HepG2 (cell line): ENCODE results near the gene NWD2. TPM values are rescaled to one million over a fixed set of nuclear protein-coding genes. Genes with fewer than 3 reads are reported as not detected.
A peak's percentile ranks its signal among the peaks of the same experiment; 100 is the strongest.

Experiments used
- ATAC-seq: fragments of 200-7000 bp; cut with Tn5 transposase; 3 replicates; pipeline ENCODE4 v1.9.1; 2020; ENCODE audit warnings: mild to moderate bottlenecking, moderate library complexity
- BruUV-seq: library from RNA; stranded (reverse); fragments of 400-500 nt; replicated peaks from 2 replicates; lab custom pipeline; 2021; lab: Mats Ljungman, UMichigan
- CTCF ChIA-PET: fragments of 300-600 bp; formaldehyde crosslinking; extraction: SDS; loops from one replicate; lab custom pipeline; 2021; ENCODE audit warnings: low total read pairs, inconsistent platforms, low intra/inter-chr PET ratio; lab: Yijun Ruan, JAX
- POLR2A ChIA-PET: fragments of 350-600 bp; sonication (Branson Sonifier 250); formaldehyde crosslinking; loops from one replicate; lab custom pipeline; 2020; ENCODE audit warnings: antibody characterized with exemption, inconsistent platforms; lab: Yijun Ruan, JAX
- DNase-seq: peaks from one replicate; pipeline ENCODE4 v3.0.0-alpha.2; 2015; ENCODE audit warnings: low spot score
- FAIRE-seq: peaks from 3 replicates; lab custom pipeline; 2011; peaks lifted over from hg19 to GRCh38; lab: Jason Lieb, UNC
- H2AFZ ChIP-seq: one replicate; pipeline ENCODE4 v1.6.1; 2011; ENCODE audit warnings: low read length, inconsistent platforms
- H3K27ac ChIP-seq: fragments of 300-600 bp; 3 replicates; pipeline ENCODE4 v1.8.0; 2011; ENCODE audit warnings: mixed run types, mild to moderate bottlenecking, mixed read lengths, low read length, inconsistent platforms; ENCODE audit not compliant: insufficient read depth; ENCODE audit errors: extremely low read length
- H3K27me3 ChIP-seq, 2 experiments: fragments of 200-600 bp in 1 of 2; 2 replicates in 1 of 2; 3 replicates in 1 of 2; pipeline versions ENCODE4 v1.6.0 to v1.8.0; 2011; ENCODE audit warnings: low read length in 2 of 2, mild to moderate bottlenecking in 2 of 2, moderate library complexity in 2 of 2, inconsistent platforms in 1 of 2; ENCODE audit not compliant: insufficient read depth in 2 of 2, control insufficient read depth in 1 of 2
- H3K36me3 ChIP-seq, 2 experiments: fragments of 200-600 bp in 1 of 2; replicated peaks in 1 of 2; 2 replicates in 1 of 2; 3 replicates in 1 of 2; pipeline versions ENCODE4 v1.5.1 to v1.8.0; 2011; ENCODE audit warnings: low read length in 2 of 2, inconsistent platforms in 1 of 2; ENCODE audit not compliant: insufficient read depth in 2 of 2, control insufficient read depth in 1 of 2
- H3K4me1 ChIP-seq: 2 replicates; pipeline ENCODE4 v1.5.1; 2012; ENCODE audit warnings: low read length, inconsistent platforms; ENCODE audit not compliant: insufficient read depth
- H3K4me2 ChIP-seq: 2 replicates; pipeline ENCODE4 v1.6.0; 2011; ENCODE audit warnings: low read depth, low read length, inconsistent platforms
- H3K4me3 ChIP-seq, 3 experiments: fragments of 200-600 bp in 1 of 3; sonication (generic), shearing (Covaris generic) in 1 of 3; replicated peaks in 1 of 3; 2 replicates each; pipeline ENCODE4 v1.5.1; 2011 to 2016; ENCODE audit warnings: low read length in 3 of 3, inconsistent platforms in 2 of 3, low read depth in 2 of 3, mild to moderate bottlenecking in 2 of 3, control low read depth in 1 of 3, mixed read lengths in 1 of 3; ENCODE audit not compliant: insufficient read depth in 1 of 3
- H3K79me2 ChIP-seq: one replicate; pipeline ENCODE4 v1.6.1; 2011; ENCODE audit warnings: low read length, inconsistent platforms; ENCODE audit not compliant: insufficient read depth
- H3K9ac ChIP-seq: 2 replicates; pipeline ENCODE4 v1.6.0; 2011; ENCODE audit warnings: mild to moderate bottlenecking, low read depth, low read length, inconsistent platforms; ENCODE audit not compliant: insufficient read depth
- H3K9me3 ChIP-seq: 2 replicates; pipeline ENCODE4 v1.5.1; 2012; ENCODE audit warnings: mild to moderate bottlenecking, low read length
- H4K20me1 ChIP-seq: 2 replicates; pipeline ENCODE4 v1.6.0; 2011; ENCODE audit warnings: inconsistent platforms, mild to moderate bottlenecking, low read length, moderate library complexity; ENCODE audit not compliant: insufficient read depth
- CREB1 ChIP-seq, 2 experiments: fragments of 450-650 bp in 1 of 2; IDR thresholded peaks; 2 replicates each; pipeline ENCODE4 v1.6.1; 2016 to 2017; ENCODE audit warnings: control low read depth in 1 of 2, mild to moderate bottlenecking in 1 of 2, missing compliant biosample characterization in 1 of 2, missing genetic modification characterization in 1 of 2
- NRL ChIP-seq: sonication (generic); formaldehyde crosslinking; IDR thresholded peaks from 2 replicates; pipeline ENCODE4 v1.5.0; 2020; ENCODE audit warnings: missing genetic modification reagents, mild to moderate bottlenecking, moderate library complexity, borderline replicate concordance
- PRPF4 ChIP-seq: fragments of 200-400 bp; formaldehyde crosslinking; IDR thresholded peaks from 2 replicates; pipeline ENCODE4 v1.6.1; 2016; ENCODE audit warnings: low read length, low read depth; ENCODE audit not compliant: poor library complexity, severe bottlenecking
- RXRA ChIP-seq: sonication (generic); formaldehyde crosslinking; IDR thresholded peaks from 2 replicates; pipeline ENCODE4 v1.5.1; 2020; ENCODE audit warnings: missing genetic modification reagents
- SRY ChIP-seq: sonication (generic); formaldehyde crosslinking; IDR thresholded peaks from 2 replicates; pipeline ENCODE4 v1.8.0; 2022; ENCODE audit warnings: mild to moderate bottlenecking, missing genetic modification reagents
- ZNF552 ChIP-seq: sonication (generic); formaldehyde crosslinking; IDR thresholded peaks from 2 replicates; pipeline ENCODE4 v1.9.0; 2022; ENCODE audit warnings: missing genetic modification reagents, mild to moderate bottlenecking, borderline replicate concordance
- ZNF790 ChIP-seq: sonication (generic); formaldehyde crosslinking; IDR thresholded peaks from 2 replicates; pipeline ENCODE4 v1.8.0; 2022; ENCODE audit warnings: missing genetic modification reagents, mild to moderate bottlenecking, borderline replicate concordance
- WGBS: methylation state at CpG from one replicate; pipeline ENCODE4 v1.1.6; 2017; ENCODE audit warnings: low lambda C conversion rate; 5-methylcytosine and 5-hydroxymethylcytosine counted together
- in situ Hi-C: cut with HindIII; loops from 2 replicates; pipeline ENCODE4 v1.10.0; 2017; ENCODE audit warnings: low pct_unique_long_range_greater_than_20kb; ENCODE audit not compliant: extremely low pct_ligation_motif_present
- intact Hi-C: fragments of 100-400 bp; cut with micrococcal nuclease; formaldehyde crosslinking; loops from one replicate; pipeline ENCODE4 v1.10.0; 2022; ENCODE audit not compliant: unreplicated experiment
- polyA plus RNA-seq, 8 experiments: library from polyadenylated mRNA; depleted of rRNA in 3 of 8; stranded (reverse) in 7 of 8; unstranded in 1 of 8; fragments of >200 nt; fragmentation: Illumina TruSeq in 4 of 8; extraction: Trizol in 4 of 8; gene quantifications; 2 replicates each; pipeline versions ENCODE4 v1.2.1 to v1.2.3, GENCODE V29; 2011 to 2016; ENCODE audit warnings: low read depth in 4 of 8, missing spikeins in 1 of 8, mixed read lengths in 1 of 8; ENCODE audit not compliant: insufficient read depth in 1 of 8
- total RNA-seq, 5 experiments: library from RNA; depleted of rRNA; stranded (reverse); fragments of >200 nt; fragmentation: Illumina TruSeq; extraction: Trizol; gene quantifications; 2 replicates each; pipeline ENCODE4 v1.2.3, GENCODE V29; 2016; ENCODE audit warnings: low read depth in 1 of 5
- TF ChIP-seq, protein P1 (sequence below): sonication (generic); formaldehyde crosslinking; conservative IDR thresholded peaks from 2 replicates; pipeline ENCODE4 v1.4.0; 2020; ENCODE audit warnings: mild to moderate bottlenecking, missing genetic modification reagents, moderate library complexity

NWD2 gene
- total and polyA plus RNA-seq, 2 of the 13 experiments (the other 11 are each of a cell fraction or from before 2014, with no cell fraction given): not detected

DNA sequence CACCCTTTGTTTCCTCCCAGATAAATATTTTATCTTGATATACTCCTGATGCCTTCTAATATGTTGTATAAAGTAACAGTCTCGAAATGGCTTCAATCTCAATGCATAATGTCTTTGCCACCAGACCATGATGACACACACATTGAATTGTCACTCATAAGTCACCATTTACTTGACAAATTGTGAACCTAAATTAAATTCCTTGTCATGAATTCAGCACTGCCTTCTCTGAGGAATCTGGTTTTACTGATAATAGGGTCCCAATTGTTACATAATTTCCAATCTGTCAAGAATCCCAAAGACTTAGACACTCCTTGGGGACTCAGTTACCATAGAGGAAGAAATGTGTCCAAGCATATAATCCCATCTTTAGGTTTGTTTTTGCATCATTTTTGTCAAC is 82.3 kb downstream of the NWD2 start:
- 0% methylated on average over 1 of the region's 1 CpG for WGBS
- no TSS peak for BruUV-seq
- no peak for FAIRE-seq

More for the DNA sequence above, 82.3 kb downstream of the NWD2 start:
- Histone ChIP-seq H3K36me3 (no peaks in the 10 kb centered on the region), H3K4me3 (no peak overlapping the region), H3K9ac (no peak overlapping the region), H2AFZ (no peak overlapping the region), H3K79me2 (no peaks in the 10 kb centered on the region)
- intact Hi-C loops (no loop called here), in situ Hi-C loops (no loop called here)
- no peak for DNase-seq
- TF ChIP-seq NRL (CRISPR knock-in tag) (no peak), PRPF4 (no peak), ZNF552 (CRISPR knock-in tag) (no peak), ZNF790 (no peak), RXRA (CRISPR knock-in tag) (no peak), SRY (CRISPR knock-in tag) (no peak), CREB1 (IDR thresholded peaks at IDR 0.05) (peak; percentile 55), CREB1 (CRISPR knock-in tag; IDR thresholded peaks at IDR 0.05) (no peak)
- TF ChIP-seq, protein P1, sequence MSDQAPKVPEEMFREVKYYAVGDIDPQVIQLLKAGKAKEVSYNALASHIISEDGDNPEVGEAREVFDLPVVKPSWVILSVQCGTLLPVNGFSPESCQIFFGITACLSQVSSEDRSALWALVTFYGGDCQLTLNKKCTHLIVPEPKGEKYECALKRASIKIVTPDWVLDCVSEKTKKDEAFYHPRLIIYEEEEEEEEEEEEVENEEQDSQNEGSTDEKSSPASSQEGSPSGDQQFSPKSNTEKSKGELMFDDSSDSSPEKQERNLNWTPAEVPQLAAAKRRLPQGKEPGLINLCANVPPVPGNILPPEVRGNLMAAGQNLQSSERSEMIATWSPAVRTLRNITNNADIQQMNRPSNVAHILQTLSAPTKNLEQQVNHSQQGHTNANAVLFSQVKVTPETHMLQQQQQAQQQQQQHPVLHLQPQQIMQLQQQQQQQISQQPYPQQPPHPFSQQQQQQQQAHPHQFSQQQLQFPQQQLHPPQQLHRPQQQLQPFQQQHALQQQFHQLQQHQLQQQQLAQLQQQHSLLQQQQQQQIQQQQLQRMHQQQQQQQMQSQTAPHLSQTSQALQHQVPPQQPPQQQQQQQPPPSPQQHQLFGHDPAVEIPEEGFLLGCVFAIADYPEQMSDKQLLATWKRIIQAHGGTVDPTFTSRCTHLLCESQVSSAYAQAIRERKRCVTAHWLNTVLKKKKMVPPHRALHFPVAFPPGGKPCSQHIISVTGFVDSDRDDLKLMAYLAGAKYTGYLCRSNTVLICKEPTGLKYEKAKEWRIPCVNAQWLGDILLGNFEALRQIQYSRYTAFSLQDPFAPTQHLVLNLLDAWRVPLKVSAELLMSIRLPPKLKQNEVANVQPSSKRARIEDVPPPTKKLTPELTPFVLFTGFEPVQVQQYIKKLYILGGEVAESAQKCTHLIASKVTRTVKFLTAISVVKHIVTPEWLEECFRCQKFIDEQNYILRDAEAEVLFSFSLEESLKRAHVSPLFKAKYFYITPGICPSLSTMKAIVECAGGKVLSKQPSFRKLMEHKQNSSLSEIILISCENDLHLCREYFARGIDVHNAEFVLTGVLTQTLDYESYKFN (CRISPR knock-in tag): no peak
- TF ChIP-seq, all 625 proteins: peak for 1
- ChIA-PET CTCF (no interaction called here), POLR2A (no interaction called here)
- ATAC-seq: no peak
- Histone ChIP-seq H3K27me3 (no peaks in the 10 kb centered on the region), H3K9me3 (peaks cover 5% of the 10 kb centered on the region; the same call in 1 of the 2 replicates), H3K27ac (no peak overlapping the region), H3K4me1 (peaks cover 32% of the 10 kb centered on the region), H3K4me2 (no peak overlapping the region), H4K20me1 (no peaks in the 10 kb centered on the region)
